BJ (cell line): ENCODE results near the gene DCAF8. TPM values are rescaled to one million over a fixed set of nuclear protein-coding genes. Genes with fewer than 3 reads are reported as not detected.

Experiments
- CTCF ChIA-PET: fragments of 350-600 bp; formaldehyde crosslinking; extraction: SDS; loops from one replicate; lab custom pipeline; 2021; ENCODE audit warnings: antibody characterized with exemption, inconsistent platforms; lab: Yijun Ruan, JAX
- POLR2A ChIA-PET: fragments of 300-600 bp; sonication (Branson Sonifier 250); formaldehyde crosslinking; extraction: SDS; loops from one replicate; lab custom pipeline; 2021; ENCODE audit warnings: antibody characterized with exemption; lab: Charles Lee
- DNase-seq: peaks from one replicate; pipeline ENCODE4 v3.0.0-alpha.2; 2011; ENCODE audit warnings: low read depth
- H3K27me3 ChIP-seq: 2 replicates; pipeline ENCODE4 v1.6.0; 2011; ENCODE audit warnings: low read length; ENCODE audit not compliant: control insufficient read depth, insufficient read depth
- H3K36me3 ChIP-seq: 2 replicates; pipeline ENCODE4 v1.5.1; 2011; ENCODE audit warnings: low read length; ENCODE audit not compliant: control insufficient read depth, insufficient read depth
- H3K4me3 ChIP-seq: 2 replicates; pipeline ENCODE4 v1.5.1; 2011; ENCODE audit warnings: low read depth, mild to moderate bottlenecking, control low read depth, low read length
- polyA plus RNA-seq: library from polyadenylated mRNA; depleted of rRNA; stranded (reverse); fragments of >200 nt; gene quantifications from 2 replicates; pipeline ENCODE4 v1.2.3, GENCODE V29; 2011; rRNA removed
- TF ChIP-seq, protein P1 (sequence below): IDR thresholded peaks from 2 replicates; pipeline ENCODE4 v1.5.1; 2011; ENCODE audit warnings: low read depth, mild to moderate bottlenecking, control low read depth, inconsistent platforms, low read length, moderate library complexity; ENCODE audit not compliant: insufficient read depth

Gene DCAF8
- polyA plus RNA-seq, 1 experiment: 84.0 TPM

DNA sequence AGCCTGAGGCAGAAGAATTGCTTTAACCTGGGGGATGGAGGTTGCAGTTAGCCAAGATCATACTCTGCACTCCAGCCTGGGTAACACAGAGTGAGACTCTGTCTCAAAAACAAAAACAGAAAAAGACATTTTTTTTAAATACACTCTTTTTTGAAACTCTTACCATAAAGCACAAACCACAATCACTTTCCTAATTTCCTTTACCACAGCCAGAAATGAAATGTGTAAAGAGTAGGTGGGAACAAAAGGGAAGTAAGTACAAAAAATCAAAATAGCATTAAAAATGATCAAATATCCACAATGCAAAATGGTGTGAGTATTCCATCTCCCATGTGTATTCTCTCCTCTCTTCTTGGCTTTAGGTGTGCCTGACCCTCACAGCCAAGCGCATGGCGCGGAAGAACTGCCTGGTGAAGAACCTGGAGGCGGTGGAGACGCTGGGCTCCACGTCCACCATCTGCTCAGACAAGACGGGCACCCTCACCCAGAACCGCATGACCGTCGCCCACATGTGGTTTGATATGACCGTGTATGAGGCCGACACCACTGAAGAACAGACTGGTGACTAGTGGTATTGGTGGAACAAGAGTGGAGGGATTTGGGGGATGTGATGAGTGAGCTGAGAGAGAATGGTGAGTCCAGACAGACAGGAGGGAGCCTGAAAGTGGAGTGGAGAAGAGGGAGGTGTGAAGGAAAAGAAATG, 96.0 kb downstream of the DCAF8 start:
- no peaks in the 10 kb centered on the region for H3K36me3 ChIP-seq
- CTCF ChIA-PET: interaction anchor here (0.9 to 3.5 kb wide), 7 partner anchors 24 to 125 kb away, joined by 3 to 13 read pairs (median 3); partner anchors contain the start of gene CASQ1
- no peak for DNase-seq
- POLR2A ChIA-PET: no interaction called here
- no peak overlapping the region for H3K4me3 ChIP-seq
- no peaks in the 10 kb centered on the region; the same call in 1 of the 2 replicates for H3K27me3 ChIP-seq
- TF ChIP-seq, protein P1, sequence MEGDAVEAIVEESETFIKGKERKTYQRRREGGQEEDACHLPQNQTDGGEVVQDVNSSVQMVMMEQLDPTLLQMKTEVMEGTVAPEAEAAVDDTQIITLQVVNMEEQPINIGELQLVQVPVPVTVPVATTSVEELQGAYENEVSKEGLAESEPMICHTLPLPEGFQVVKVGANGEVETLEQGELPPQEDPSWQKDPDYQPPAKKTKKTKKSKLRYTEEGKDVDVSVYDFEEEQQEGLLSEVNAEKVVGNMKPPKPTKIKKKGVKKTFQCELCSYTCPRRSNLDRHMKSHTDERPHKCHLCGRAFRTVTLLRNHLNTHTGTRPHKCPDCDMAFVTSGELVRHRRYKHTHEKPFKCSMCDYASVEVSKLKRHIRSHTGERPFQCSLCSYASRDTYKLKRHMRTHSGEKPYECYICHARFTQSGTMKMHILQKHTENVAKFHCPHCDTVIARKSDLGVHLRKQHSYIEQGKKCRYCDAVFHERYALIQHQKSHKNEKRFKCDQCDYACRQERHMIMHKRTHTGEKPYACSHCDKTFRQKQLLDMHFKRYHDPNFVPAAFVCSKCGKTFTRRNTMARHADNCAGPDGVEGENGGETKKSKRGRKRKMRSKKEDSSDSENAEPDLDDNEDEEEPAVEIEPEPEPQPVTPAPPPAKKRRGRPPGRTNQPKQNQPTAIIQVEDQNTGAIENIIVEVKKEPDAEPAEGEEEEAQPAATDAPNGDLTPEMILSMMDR: no peak

Other genes starting within 250 kb of the DCAF8 start
- 3.5 and 4.8 TPM in 2 replicates for gene PIGM, start 230.6 kb downstream of the DCAF8 start, polyA plus RNA-seq
- gene KCNJ10, start 192.4 kb downstream of the DCAF8 start, polyA plus RNA-seq: not detected in 2 replicates
- gene KCNJ9, start 181.0 kb downstream of the DCAF8 start, polyA plus RNA-seq: not detected in 2 replicates
- 17.4 and 29.7 TPM in 2 replicates for gene IGSF8, start 163.9 kb downstream of the DCAF8 start, polyA plus RNA-seq
- 0.49 and 1.1 TPM in 2 replicates for gene ATP1A2, start 146.8 kb downstream of the DCAF8 start, polyA plus RNA-seq
- not detected in 2 replicates for gene ATP1A4, start 110.9 kb downstream of the DCAF8 start, polyA plus RNA-seq
- gene CASQ1, start 72.0 kb downstream of the DCAF8 start, polyA plus RNA-seq: 1.4 and 1.5 TPM in 2 replicates
- 937 and 1,035 TPM in 2 replicates for gene PEA15, start 57.2 kb downstream of the DCAF8 start, polyA plus RNA-seq
- 52.6 and 69.1 TPM in 2 replicates for gene PEX19, start 22.6 kb upstream of the DCAF8 start, polyA plus RNA-seq
- gene COPA, start 80.7 kb upstream of the DCAF8 start, polyA plus RNA-seq: 267 and 304 TPM in 2 replicates
- gene NCSTN, start 80.8 kb upstream of the DCAF8 start, polyA plus RNA-seq: 214 and 260 TPM in 2 replicates
- 0.13 and 0.20 TPM in 2 replicates for gene NHLH1, start 104.5 kb upstream of the DCAF8 start, polyA plus RNA-seq
- 0.23 and 0.33 TPM in 2 replicates for gene VANGL2, start 138.0 kb upstream of the DCAF8 start, polyA plus RNA-seq